GM19324 (cell line): Measurements from ENCODE around the gene KDM8.
A peak's percentile ranks its signal among the peaks of the same experiment; 100 is the strongest.

Source experiments
- ATAC-seq: cut with Tn5 transposase; IDR thresholded peaks from one replicate; pipeline ENCODE4 v1.9.1; 2021; ENCODE audit warnings: mild to moderate bottlenecking, moderate library complexity; ENCODE audit not compliant: unreplicated experiment, low FRiP score

Gene KDM8

DNA sequence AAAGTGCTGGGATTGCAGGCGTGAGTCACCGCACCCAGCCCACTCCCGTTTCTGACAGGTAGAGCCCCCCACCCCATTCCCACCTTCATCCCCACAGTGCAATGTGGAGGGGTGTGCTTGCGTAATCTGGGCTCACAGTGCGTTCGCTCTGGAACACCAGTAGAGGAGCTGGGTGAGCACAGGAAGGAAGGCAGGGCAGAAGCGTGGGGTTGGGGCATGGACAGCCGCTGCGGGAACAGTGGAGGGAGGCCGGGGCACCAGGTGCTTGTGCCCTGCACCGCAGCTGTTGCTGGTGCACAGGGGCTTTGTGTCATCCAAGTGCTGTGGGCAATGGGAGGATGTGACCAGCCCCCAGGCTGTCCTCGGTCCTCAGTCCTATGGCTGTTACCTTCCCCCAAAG lies 24.7 kb downstream of the KDM8 start:
- no peak for ATAC-seq

DNA sequence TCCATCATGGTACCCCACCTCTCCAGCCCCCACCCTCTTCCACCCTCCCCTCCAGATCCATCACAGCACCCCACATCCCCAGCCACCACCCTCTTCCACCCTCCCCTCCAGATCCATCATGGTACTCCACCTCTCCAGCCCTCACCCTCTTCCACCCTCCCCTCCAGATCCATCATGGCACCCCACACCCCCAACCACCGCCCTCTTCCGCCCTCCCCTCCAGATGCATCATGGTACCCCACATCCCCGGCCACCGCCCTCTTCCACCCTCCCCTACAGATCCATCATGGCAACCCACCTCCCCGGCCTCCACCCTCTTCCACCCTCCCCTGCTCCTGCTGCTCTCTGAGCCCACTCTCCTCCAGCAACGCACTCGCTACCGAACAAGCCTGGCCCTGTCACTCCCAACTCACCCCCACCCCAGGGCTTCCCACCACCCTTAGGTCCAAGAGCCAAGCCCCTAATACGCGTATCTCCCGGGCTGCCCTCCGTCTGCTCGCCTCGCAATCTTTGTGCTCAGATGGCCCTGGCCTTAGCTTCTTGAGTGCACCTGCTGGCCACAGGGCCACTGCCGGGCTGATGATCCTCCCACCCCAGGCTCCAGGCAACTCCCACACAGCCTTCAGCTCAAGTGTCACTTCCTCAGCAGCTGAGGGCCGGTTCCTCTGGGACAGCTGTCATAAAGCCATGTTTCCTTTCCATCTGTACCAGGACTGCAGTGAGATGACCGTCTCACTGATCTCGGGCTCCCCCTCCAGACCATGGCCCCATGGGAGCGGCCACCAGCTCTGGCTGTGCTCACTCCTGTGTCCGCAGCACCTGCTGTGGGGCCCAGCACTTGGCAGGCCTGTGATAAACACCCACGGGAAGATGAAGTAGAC lies 25.5 kb downstream of the KDM8 start:
- ATAC-seq = no peak

DNA sequence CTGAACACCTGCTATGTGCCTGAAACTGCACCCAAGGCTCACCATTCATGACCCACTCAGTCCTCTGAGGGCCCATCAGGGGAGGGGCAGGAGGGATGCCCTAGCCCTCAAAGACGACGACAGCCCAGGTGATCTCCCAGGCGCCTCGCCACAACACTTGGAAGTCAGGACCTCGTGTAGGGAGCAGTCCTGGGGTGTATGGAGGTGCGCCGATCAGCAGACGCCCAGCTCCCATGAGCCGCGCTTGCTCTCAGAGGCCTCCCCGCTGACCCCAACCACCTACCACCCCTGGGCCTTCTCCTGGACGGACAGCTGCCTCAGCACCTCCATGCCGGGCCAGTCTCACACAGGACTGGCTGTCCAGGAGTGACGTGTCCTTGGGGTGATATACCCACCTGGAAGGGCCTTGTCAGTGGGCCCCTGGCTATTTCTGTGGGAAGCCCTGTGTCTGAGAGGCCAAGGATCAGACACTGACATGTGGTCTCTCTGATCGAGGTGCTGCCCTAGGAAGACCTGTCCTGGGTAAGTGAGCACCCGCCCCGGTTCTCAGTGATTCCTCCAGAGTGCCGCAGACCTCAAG lies 26.7 kb downstream of the KDM8 start:
- no peak for ATAC-seq

DNA sequence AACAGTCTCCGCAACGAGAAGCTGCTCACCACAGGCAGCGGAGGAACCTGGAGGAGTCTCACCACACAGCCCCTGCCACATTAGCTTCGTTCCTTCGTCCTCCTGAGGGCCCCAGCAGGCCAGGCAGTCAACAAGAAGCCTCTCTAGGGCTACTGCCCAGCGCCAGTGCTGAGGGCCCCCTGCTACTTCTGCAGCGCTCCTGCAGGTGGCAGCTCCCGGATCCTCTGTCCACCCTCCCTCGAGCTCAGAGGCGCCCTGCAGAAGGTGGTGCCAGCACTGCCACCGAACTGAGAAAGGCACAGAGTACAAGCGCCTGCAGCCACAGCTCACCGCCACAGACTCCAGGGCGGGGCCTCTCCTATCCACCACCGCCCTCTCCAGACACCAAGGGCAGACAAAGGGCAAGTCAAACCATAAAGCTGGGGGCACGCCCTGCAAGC lies 27.3 kb downstream of the KDM8 start:
- ATAC-seq = no peak

DNA sequence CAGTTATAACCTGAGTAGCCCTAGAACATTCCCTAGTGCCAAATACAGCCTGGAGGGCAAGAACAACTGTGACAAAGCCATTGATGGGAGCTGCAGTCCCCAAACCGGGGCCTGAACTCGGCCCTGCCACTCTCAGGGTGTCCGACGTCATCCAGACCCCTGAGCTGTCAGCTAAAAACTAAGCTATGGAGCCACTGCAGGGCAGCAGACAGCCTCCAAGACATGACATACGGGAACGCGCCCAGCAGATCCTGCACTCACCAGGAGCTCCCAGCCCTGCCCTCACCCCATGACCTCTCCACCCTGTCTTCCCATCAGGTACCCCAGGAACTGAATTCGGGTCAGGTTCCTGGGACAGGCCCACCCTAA lies 28.4 kb downstream of the KDM8 start:
- no peak for ATAC-seq

DNA sequence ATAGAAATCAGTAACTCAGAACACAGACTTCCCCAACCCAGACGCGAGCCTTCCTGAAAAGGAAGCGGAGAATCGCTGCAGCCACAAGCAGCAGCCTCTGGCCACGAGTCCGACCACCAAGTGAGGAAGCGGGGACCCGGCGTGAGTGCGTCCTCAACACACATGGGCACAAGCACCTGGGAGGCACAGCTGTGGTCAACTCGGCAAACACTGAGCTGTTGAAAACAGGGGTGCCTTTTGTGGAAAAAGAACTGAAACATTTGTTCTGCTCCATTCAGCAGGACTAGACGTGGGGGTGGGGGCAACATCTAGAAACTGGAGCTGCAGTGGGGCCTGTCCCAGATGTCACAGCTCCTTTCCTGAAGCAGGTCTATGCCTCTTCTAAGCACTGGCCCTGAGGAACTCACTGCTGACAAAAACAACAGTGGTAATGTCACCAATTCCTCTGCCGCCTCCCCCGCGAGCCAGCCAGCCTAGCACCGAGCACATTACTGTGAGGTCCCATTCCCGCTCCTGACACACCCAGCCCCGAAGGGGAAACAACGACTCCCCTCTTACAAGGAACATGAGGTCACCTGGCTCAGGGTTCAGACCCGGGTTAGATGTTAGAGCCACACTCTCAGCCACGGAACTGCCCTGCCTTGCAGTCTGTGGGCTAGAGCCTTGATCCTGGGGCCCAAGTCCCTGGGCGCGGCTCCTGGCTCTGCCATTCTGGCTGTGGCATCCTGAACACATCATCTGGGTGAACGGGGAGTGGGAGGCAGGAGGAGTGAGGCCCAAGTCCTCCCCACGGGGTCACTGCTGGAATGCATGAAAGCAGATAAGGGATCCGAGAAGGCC lies 29.0 kb downstream of the KDM8 start:
- no peak for ATAC-seq

DNA sequence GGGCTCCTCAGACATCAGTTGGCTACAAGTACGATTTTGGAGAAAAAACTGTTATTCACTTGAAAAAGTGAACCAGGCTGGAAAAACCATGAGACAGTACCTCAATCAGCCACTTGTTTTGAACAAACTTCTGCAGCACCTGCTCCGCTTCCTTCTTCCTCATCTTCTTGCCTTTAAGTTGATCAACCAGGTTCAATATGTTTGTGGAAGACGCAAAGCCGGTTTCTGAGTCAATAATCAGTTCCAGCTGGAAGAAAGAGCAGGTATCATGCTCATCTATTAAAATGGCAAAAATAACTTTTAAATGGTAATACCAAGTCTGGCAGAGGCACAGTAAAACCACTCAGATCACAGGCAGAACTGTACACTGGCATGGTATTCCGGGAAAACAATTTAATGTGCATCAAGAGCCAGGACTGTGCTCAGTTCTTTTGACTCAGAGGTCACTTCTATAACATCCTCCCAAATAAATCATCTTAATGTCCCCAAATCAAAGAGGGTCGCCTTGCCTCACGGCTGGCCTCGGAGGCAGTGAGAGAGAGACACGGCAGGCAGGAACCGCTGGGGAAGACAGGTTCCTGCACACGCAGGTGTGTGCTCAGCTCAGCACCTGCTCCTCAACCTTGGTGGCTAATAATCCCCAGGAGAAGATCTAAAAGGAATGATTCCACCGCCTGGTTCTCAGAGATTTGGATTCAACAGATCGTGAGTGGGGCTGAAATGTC lies 29.7 kb downstream of the KDM8 start:
- ATAC-seq = no peak

DNA sequence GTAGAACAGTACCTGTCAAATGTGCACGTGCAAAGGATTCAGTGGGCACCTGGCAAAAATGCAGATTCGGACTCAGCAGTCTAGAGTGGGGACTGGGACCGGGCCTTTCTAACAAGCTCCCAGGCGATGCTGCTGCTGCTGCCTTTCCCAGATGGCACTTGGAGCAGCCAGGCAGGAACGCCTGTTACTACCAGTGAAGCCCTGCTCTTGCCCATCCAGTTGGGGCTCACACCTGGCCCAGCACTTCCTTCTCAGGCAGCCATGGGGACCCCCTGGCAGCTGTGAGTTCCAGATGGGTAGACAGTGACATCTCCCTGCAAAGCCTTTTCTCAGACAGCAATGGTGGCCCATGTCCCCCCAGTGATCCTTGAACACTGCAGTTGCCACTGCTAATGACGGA lies 30.4 kb downstream of the KDM8 start:
- no peak for ATAC-seq

DNA sequence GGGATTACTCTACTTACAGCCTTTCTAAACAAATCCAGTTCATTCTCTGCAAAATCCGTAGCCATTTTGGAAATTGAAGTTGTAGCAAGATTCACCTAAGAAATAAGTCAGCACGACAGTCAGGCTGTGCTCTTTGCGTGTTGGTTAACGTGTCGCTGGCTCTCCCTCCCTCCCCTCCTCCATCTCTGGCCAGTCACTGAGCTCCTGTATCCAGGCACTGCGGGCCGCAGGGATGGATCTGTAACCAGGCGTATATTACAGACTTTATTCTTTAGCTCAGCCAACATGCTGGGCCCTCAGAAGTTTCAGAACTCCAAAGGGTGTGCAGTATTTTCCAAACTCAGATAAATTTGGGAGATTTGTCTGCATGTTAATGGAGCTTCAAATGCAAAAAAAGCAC lies 30.8 kb downstream of the KDM8 start:
- ATAC-seq = no peak

DNA sequence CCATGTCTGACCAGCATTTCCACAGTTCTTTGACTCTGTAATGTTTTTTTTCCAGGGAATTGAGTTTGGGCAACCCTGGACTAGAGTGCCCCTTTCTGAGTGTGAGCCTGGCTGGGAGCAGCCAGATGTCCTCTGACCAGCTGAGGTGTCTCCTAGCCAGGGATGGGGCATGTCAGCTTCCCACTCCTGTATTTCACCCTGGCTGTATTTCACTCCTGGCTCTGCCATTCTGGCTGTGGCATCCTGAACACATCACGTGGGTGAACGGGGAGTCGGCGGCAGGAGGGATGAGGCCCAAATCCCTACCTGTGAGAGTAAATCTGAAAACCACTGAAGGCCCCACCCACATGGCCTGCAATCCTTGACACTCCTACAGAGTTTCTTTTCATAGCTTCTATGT lies 31.3 kb downstream of the KDM8 start:
- ATAC-seq = no peak

DNA sequence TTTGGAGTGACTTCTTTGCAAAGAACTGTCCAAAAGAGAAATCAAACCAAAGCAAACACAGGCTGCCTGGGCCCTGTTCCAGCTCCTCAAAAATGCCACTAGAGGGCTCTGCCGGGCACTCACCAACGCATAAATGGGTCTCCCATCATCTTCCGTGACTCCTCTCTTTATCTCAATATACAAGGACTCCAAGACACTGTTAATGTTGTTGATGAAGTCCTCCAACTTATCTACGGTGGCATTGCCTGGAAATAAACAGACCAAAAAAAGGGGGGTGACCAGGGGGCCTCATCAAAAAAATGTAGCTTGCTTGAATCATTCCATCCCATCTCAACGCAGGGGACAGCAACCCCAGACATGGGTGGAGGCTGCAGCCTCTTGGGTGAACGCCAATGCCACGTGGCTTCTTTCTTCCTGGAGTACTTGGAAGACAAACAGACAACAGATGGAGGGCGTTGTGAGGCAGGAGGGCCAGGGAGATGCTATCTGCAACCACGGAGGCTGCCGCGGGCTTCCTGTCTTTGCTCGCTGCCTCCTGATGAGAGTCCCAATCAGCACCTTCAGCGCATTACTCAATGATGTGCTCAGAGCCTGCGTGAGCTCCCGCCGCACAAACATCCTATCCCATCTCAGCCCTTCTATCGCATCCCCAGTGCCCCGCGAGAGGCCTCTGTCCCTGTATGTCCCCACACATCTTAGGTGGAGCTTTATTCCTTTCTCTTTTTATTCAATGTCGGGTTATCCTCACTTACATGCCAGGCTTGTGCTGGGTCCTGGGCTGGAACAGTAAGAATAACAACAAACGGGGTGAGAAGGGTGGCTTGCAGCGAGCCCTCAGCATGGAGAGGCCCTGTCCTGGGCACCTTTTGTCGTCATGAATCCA lies 32.0 kb downstream of the KDM8 start:
- ATAC-seq = no peak

DNA sequence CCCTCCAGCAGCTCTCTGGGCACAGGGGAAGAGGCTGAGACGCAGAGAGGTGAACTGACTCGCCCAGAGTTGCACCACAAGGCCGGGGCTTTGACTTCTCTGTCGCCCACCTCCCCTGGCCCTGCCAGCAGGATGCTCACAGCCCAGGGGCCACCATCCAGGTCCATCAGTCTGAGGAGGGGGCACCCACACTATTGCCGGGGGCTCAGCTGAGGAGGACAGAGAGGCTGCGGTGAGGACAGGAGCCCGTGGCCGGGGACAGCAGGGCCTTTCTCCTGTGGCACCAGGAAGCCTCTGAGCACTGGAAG lies 32.6 kb downstream of the KDM8 start:
- no peak for ATAC-seq

DNA sequence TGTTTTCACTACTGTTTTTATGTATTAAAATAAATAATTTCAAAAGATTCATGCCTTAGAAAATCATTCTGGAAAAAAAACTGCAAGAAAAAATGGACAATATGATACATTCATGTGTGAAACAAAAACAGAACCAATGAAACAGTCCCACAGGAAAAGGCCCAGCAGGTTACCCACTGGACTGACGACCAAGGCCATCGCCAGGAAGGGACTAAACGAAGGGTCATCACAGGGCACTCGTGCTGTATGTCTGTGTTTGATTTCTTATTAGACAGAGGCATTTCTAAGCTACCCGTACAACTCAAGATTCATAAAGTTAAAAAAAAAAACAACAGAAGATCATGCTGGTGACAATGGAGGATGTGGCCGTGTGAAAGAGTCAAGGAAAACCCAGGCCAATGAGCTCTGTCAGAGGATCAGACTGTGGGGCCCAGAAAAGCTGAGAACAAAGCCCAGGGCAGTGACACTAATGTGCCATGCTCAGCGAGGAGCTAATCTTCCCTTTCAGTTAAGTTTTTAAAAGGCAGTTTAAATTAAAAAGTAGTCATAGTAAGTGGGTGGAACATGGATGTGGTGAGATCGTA lies 33.4 kb downstream of the KDM8 start:
- ATAC-seq = no peak

DNA sequence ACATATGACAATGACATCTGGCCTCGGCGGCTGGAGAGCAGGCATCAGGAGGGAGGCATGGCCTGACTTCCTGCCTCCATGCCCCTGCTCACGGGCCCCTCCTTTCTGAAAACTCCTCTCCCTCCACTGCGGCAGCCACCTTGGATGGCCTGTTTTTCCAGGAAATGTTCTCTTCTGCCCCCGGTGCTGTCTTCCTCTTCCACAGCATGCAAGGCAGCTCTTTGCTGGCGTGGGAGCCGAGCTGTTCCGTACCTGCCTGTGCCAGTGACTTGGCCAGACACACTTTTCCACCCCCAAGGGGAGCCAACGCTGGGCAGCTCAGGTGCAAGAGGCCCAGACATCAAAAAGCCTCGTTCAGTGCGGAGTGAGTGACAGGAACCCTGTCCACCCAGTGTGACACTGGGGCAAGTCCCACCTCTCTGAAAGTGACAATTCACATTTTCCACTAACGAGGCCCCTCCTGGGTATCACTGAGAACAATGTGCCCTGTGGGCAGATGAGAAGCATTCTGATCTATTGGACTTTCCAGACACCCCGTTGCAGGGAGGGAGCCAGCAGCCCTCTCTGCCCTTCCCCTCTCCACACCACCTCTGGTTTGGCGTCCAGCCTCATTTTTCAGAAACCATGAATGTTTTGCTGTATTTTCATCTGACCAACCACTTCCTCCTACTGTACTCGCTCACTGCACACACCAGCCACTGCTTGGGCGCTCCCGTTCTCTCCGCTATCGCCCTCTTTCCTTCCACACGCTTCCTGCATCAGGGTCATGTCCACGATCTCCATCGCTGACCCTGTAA lies 34.1 kb downstream of the KDM8 start:
- peak; percentile 61 for ATAC-seq

DNA sequence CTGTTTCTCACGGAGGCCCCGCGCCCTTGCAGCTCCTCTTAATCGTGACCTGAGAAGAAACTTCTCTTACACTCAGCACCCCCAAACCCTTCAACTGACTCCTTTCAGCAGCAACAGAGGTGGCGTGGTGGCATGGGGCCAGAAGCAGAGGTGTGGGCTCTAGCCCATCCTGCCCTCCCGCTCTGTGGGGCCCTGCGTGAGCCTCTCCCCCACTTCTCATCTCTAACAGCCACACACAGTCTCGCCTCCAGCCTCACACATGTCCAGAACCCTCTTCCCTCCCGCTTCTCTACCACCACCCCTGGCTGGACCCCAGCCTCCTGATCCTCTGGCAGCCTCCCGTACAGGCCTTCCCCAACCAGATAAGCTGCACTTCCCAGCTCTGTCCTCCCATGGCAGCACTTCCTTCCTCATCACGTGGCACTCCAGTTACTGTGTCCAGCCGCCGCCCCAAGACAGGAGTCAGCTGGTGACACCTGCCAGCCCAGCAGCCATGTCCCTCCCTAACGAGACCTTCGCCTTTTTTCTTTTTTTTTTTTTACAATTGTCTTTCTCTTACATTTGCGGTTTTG lies 34.8 kb downstream of the KDM8 start:
- no peak for ATAC-seq

DNA sequence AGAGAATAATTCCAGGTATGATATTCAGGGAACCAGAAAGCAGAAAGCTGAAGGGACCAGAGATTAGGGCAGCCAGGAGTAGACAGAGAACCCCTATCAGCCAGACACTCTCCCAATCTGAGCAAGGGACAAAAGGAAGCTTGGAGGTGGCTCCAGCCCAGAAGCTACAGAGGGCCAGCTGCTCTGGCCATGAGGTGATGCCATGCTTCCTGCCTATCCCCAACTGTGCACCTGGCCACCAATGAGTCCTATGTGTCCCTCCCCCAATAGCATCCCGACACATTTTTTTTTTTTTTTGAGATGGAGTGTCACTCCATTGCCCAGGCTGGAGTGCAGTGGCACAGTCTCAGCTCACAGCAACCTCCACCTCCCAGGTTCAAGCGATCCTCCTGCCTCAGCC lies 35.3 kb downstream of the KDM8 start:
- ATAC-seq = no peak

DNA sequence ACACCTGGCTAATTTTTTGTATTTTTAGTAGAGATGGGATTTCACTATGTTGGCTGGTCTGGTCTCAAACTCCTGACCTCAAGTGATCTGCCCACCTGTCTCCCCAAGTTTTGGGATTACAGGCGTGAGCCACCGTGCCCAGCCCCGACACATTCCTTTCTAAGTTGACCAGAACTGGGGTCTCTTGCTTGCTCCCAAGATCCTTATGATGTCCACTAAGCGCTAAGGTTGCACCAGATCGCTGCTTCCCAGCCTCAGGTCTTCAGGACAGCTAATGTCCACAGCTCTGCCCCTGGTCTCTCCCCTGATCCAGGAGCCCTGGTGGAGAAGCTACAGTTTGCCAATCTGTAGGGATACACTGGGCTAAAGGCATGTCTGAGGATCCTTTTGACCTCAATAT lies 35.7 kb downstream of the KDM8 start:
- no peak for ATAC-seq

DNA sequence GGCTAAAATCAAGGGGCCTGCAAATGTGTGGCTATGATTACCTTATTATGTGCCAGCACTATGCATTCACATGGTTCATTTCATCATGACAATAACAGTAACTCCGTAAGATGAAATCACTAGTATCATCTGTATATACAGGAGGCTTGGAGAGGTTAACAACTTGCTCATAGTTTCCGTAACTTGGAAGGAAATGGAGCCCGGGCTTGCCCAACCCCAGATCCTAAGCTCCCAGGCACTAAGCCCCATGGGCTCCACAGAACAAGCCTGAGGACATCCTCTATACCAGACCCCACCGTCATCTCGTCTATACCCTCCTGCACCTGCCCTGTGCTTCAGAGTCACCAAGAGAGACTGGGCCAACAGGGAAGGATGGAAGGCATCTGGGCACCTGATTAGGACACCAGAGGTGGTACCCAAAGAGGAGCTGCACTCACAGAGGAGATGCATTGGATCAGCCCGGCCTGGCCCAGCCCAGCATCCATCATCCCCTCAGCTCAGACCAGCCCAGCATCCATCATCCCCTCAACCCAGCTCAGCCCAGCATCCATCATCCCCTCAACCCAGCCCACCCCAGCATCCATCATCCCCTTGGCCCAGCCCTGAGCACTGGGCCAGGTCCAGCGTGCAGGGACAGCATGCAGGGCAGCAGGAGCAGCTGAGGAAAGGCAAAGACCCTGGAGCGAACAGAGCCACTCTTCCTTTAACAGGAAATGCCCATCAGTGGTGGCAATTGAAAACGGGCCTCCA lies 36.8 kb downstream of the KDM8 start:
- ATAC-seq = no peak
